CD14-positive monocyte (primary cell): ENCODE measurements around the gene TTLL11. TPM values are rescaled to one million over a fixed set of nuclear protein-coding genes. Genes with fewer than 3 reads are reported as not detected.
A peak's percentile ranks its signal among the peaks of the same experiment; 100 is the strongest.

ENCODE experiments used
- DNase-seq, 3 donors: peaks; one replicate each; pipeline ENCODE4 v3.0.0-alpha.2; 2011 to 2022
- H2AFZ ChIP-seq: 2 replicates; pipeline ENCODE4 v1.6.0; 2012; ENCODE audit warnings: mild to moderate bottlenecking, low read depth, low read length, inconsistent platforms; ENCODE audit not compliant: insufficient read depth, poor library complexity, severe bottlenecking
- H3K27ac ChIP-seq, 2 donors: 1 replicate in 1 of 2; 2 replicates in 1 of 2; pipeline ENCODE4 v1.5.1; 2012 to 2013; ENCODE audit warnings: low read length in 2 of 2, control low read depth in 1 of 2, inconsistent platforms in 1 of 2, low read depth in 1 of 2, mild to moderate bottlenecking in 1 of 2
- H3K27me3 ChIP-seq, 2 donors: one replicate each; pipeline versions ENCODE4 v1.6.0 to v1.6.1; 2011 to 2013; ENCODE audit warnings: low read length in 2 of 2; ENCODE audit not compliant: control insufficient read depth in 2 of 2, insufficient read depth in 2 of 2
- H3K36me3 ChIP-seq, 2 donors: replicated peaks in 1 of 2; 1 replicate in 1 of 2; 2 replicates in 1 of 2; pipeline versions ENCODE4 v1.5.1 to v1.6.1; 2012 to 2013; ENCODE audit warnings: low read length in 2 of 2, control low read depth in 1 of 2, inconsistent platforms in 1 of 2, mild to moderate bottlenecking in 1 of 2; ENCODE audit not compliant: insufficient read depth in 2 of 2, control insufficient read depth in 1 of 2
- H3K4me1 ChIP-seq, 2 donors: 1 replicate in 1 of 2; 2 replicates in 1 of 2; pipeline versions ENCODE4 v1.5.1 to v1.6.1; 2012 to 2013; ENCODE audit warnings: low read length in 2 of 2, control low read depth in 1 of 2, inconsistent platforms in 1 of 2, mild to moderate bottlenecking in 1 of 2, moderate library complexity in 1 of 2; ENCODE audit not compliant: insufficient read depth in 2 of 2, control insufficient read depth in 1 of 2
- H3K4me2 ChIP-seq: replicated peaks from 2 replicates; pipeline ENCODE3; 2012; ENCODE audit warnings: low read length, moderate library complexity, mild to moderate bottlenecking; ENCODE audit not compliant: poor library complexity, severe bottlenecking; ENCODE audit errors: extremely low read depth
- H3K4me3 ChIP-seq, 3 experiments: fragments of 200-600 bp in 1 of 3; sonication (generic) in 1 of 3; replicated peaks in 1 of 3; 1 replicate in 2 of 3; 2 replicates in 1 of 3; pipeline ENCODE4 v1.5.1; 2011 to 2013; ENCODE audit warnings: low read length in 3 of 3, mild to moderate bottlenecking in 3 of 3, control low read depth in 2 of 3, low read depth in 2 of 3, inconsistent platforms in 1 of 3, moderate library complexity in 1 of 3
- H3K79me2 ChIP-seq: 2 replicates; pipeline ENCODE4 v1.6.0; 2012; ENCODE audit warnings: mild to moderate bottlenecking, control low read depth, inconsistent platforms, low read length, moderate library complexity; ENCODE audit not compliant: insufficient read depth
- H3K9ac ChIP-seq: 2 replicates; pipeline ENCODE4 v1.6.0; 2017; ENCODE audit warnings: low read length, mild to moderate bottlenecking; ENCODE audit not compliant: insufficient read depth, poor library complexity, severe bottlenecking
- H3K9me3 ChIP-seq, 2 donors: replicated peaks in 1 of 2; 1 replicate in 1 of 2; 2 replicates in 1 of 2; pipeline versions ENCODE4 v1.5.1 to v1.6.1; 2012 to 2013; ENCODE audit warnings: low read length in 2 of 2, control low read depth in 1 of 2; ENCODE audit not compliant: control insufficient read depth in 1 of 2, insufficient read depth in 1 of 2
- H4K20me1 ChIP-seq: 2 replicates; pipeline ENCODE4 v1.6.0; 2012; ENCODE audit warnings: mild to moderate bottlenecking, low read length, control low read depth, moderate library complexity; ENCODE audit not compliant: insufficient read depth
- H3K27ac Mint-ChIP-seq, 7 donors: one replicate each; pipeline ENCODE4 v1.8.0; 2020; ENCODE audit warnings: mild to moderate bottlenecking in 7 of 7, mixed read lengths in 7 of 7, moderate library complexity in 6 of 7, inconsistent platforms in 2 of 7
- H3K27me3 Mint-ChIP-seq, 3 donors: one replicate each; pipeline ENCODE4 v1.8.0; 2021 to 2022; ENCODE audit warnings: low read depth in 3 of 3, mild to moderate bottlenecking in 3 of 3, mixed read lengths in 3 of 3, moderate library complexity in 3 of 3, inconsistent platforms in 1 of 3
- H3K36me3 Mint-ChIP-seq, 2 donors: one replicate each; pipeline ENCODE4 v1.8.0; 2020; ENCODE audit warnings: mixed read lengths in 2 of 2, inconsistent platforms in 1 of 2, mild to moderate bottlenecking in 1 of 2
- H3K4me1 Mint-ChIP-seq: one replicate; pipeline ENCODE4 v1.8.0; 2020; ENCODE audit warnings: mild to moderate bottlenecking, mixed read lengths
- H3K4me3 Mint-ChIP-seq, 2 donors: one replicate each; pipeline ENCODE4 v1.8.0; 2020; ENCODE audit warnings: mild to moderate bottlenecking in 2 of 2, mixed read lengths in 2 of 2, moderate library complexity in 1 of 2
- H3K9me3 Mint-ChIP-seq, 7 donors: one replicate each; pipeline ENCODE4 v1.8.0; 2020 to 2022; ENCODE audit warnings: mixed read lengths in 7 of 7, mild to moderate bottlenecking in 6 of 7, moderate library complexity in 6 of 7, inconsistent platforms in 2 of 7
- CTCF ChIP-seq: fragments of 200-600 bp; IDR thresholded peaks from one replicate; pipeline ENCODE4 v1.8.0; 2022; ENCODE audit warnings: antibody characterized with exemption, mild to moderate bottlenecking
- WGBS: methylation state at CpG from one replicate; pipeline ENCODE4 v1.1.5; 2013; ENCODE audit warnings: missing lambda C conversion rate; ENCODE audit not compliant: insufficient coverage; 5-methylcytosine and 5-hydroxymethylcytosine counted together
- intact Hi-C, 2 donors: fragments of 100-400 bp; cut with micrococcal nuclease; formaldehyde crosslinking; loops; one replicate each; pipeline versions ENCODE4 v1.15.0 to v1.15.1; 2023
- polyA plus RNA-seq, 3 donors: library from polyadenylated mRNA; depleted of rRNA in 1 of 3; unstranded in 2 of 3; stranded (reverse) in 1 of 3; fragments of 300-500 nt in 2 of 3; fragments of >200 nt in 1 of 3; fragmentation: Illumina TruSeq in 2 of 3; gene quantifications; 1 replicate in 2 of 3; 2 replicates in 1 of 3; pipeline ENCODE4 v1.2.3, GENCODE V29; 2012 to 2021

TTLL11 gene
- polyA plus RNA-seq, 3 donors = 2.9 to 3.5 (median 3.1) TPM

- Histone ChIP-seq H3K4me1 (peaks cover 4 to 9% of the 10 kb centered on the region in 2 donors), H3K79me2 (no peaks in the 10 kb centered on the region), H3K4me3 (no peak overlapping the region), H2AFZ (no peak overlapping the region), H3K36me3 (no peaks in the 10 kb centered on the region), H3K4me2 (no peak overlapping the region), H4K20me1 (no peaks in the 10 kb centered on the region), H3K9ac (no peak overlapping the region), H3K9me3 (peaks cover 0 to 5% of the 10 kb centered on the region in 2 donors), H3K27ac (no peak overlapping the region), H3K27me3 (peaks cover 18 to 34% of the 10 kb centered on the region in 2 donors)
- Mint-ChIP-seq H3K27me3 (peaks cover 38 to 56% (median 46%) of the 10 kb centered on the region in 3 donors), H3K36me3 (no peaks in the 10 kb centered on the region), H3K27ac (no peak overlapping the region), H3K4me3 (no peak overlapping the region), H3K4me1 (peaks cover 10% of the 10 kb centered on the region), H3K9me3 (peaks cover 0 to 4% (median 1%) of the 10 kb centered on the region in 7 donors)
- no peak for DNase-seq
- no peak for TF ChIP-seq CTCF
- 50% methylated on average over 23 of the region's 24 CpGs for WGBS
- intact Hi-C loops = loop anchor here (5.0 to 10.0 kb wide), 3 partner anchors 324 to 687 kb away; no protein-coding TSS in a partner anchor
These were observed 35.2 kb upstream of the TTLL11 start for GRCh38 chr9:122128007-122128968.

DNA sequence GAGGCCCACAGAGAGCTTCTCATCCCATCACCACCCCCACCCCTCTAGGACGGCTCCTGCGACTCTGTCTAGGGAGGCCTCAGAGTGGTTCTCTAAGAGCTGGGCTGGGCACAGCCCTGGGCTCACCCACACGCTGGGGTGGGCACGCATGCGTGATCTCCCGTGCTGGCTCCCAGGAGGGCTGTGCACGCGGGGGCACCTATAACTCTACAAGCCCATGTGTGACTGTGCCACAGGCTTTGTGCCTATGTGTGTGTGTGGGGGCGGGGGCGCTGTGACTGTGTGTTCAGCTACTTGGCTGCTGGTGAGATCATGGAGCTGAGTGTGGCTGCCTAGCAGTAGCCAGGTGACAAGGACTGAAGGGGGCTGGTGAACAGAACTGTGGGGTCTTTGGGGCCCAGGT, 34.3 kb upstream of the TTLL11 start:
- peaks cover 0 to 5% of the 10 kb centered on the region in 2 donors for H3K9me3 ChIP-seq
- peaks cover 4 to 9% of the 10 kb centered on the region in 2 donors for H3K4me1 ChIP-seq
- TF ChIP-seq CTCF = no peak
- peak overlapping the region in 1 of 2 donors; percentile 68 for H3K4me3 Mint-ChIP-seq
- no peak overlapping the region for H2AFZ ChIP-seq
- H3K36me3 ChIP-seq = no peaks in the 10 kb centered on the region
- no peak overlapping the region for H3K4me3 ChIP-seq
- H3K9ac ChIP-seq = no peak overlapping the region
- DNase-seq = no peak
- H3K4me1 Mint-ChIP-seq = peaks cover 12% of the 10 kb centered on the region
- H3K9me3 Mint-ChIP-seq = peaks cover 0 to 4% (median 1%) of the 10 kb centered on the region in 7 donors
- H3K27ac Mint-ChIP-seq = peak overlapping the region in 1 of 7 donors; percentile 16
- H3K79me2 ChIP-seq = no peaks in the 10 kb centered on the region
- H4K20me1 ChIP-seq = no peaks in the 10 kb centered on the region
- H3K27me3 Mint-ChIP-seq = peaks cover 38 to 56% (median 47%) of the 10 kb centered on the region in 3 donors
- WGBS = 93% methylated on average over 8 of the region's 10 CpGs
- no peak overlapping the region for H3K4me2 ChIP-seq
- peaks cover 18 to 34% of the 10 kb centered on the region in 2 donors for H3K27me3 ChIP-seq
- no peaks in the 10 kb centered on the region for H3K36me3 Mint-ChIP-seq
- intact Hi-C loops = loop anchor here (5.0 to 10.0 kb wide), 3 partner anchors 325 to 687 kb away; no protein-coding TSS in a partner anchor
- H3K27ac ChIP-seq = no peak overlapping the region
